CD14-positive monocyte (primary cell): ENCODE data around the gene TBX2. TPM values are rescaled to one million over a fixed set of nuclear protein-coding genes. Genes with fewer than 3 reads are reported as not detected.

Experiments
- DNase-seq, 3 donors: peaks; one replicate each; pipeline ENCODE4 v3.0.0-alpha.2; 2011 to 2022
- H2AFZ ChIP-seq: 2 replicates; pipeline ENCODE4 v1.6.0; 2012; ENCODE audit warnings: mild to moderate bottlenecking, low read depth, low read length, inconsistent platforms; ENCODE audit not compliant: insufficient read depth, poor library complexity, severe bottlenecking
- H3K27ac ChIP-seq, 2 donors: 1 replicate in 1 of 2; 2 replicates in 1 of 2; pipeline ENCODE4 v1.5.1; 2012 to 2013; ENCODE audit warnings: low read length in 2 of 2, control low read depth in 1 of 2, inconsistent platforms in 1 of 2, low read depth in 1 of 2, mild to moderate bottlenecking in 1 of 2
- H3K27me3 ChIP-seq, 2 donors: one replicate each; pipeline versions ENCODE4 v1.6.0 to v1.6.1; 2011 to 2013; ENCODE audit warnings: low read length in 2 of 2; ENCODE audit not compliant: control insufficient read depth in 2 of 2, insufficient read depth in 2 of 2
- H3K36me3 ChIP-seq, 2 donors: replicated peaks in 1 of 2; 1 replicate in 1 of 2; 2 replicates in 1 of 2; pipeline versions ENCODE4 v1.5.1 to v1.6.1; 2012 to 2013; ENCODE audit warnings: low read length in 2 of 2, control low read depth in 1 of 2, inconsistent platforms in 1 of 2, mild to moderate bottlenecking in 1 of 2; ENCODE audit not compliant: insufficient read depth in 2 of 2, control insufficient read depth in 1 of 2
- H3K4me1 ChIP-seq, 2 donors: 1 replicate in 1 of 2; 2 replicates in 1 of 2; pipeline versions ENCODE4 v1.5.1 to v1.6.1; 2012 to 2013; ENCODE audit warnings: low read length in 2 of 2, control low read depth in 1 of 2, inconsistent platforms in 1 of 2, mild to moderate bottlenecking in 1 of 2, moderate library complexity in 1 of 2; ENCODE audit not compliant: insufficient read depth in 2 of 2, control insufficient read depth in 1 of 2
- H3K4me2 ChIP-seq: replicated peaks from 2 replicates; pipeline ENCODE3; 2012; ENCODE audit warnings: low read length, moderate library complexity, mild to moderate bottlenecking; ENCODE audit not compliant: poor library complexity, severe bottlenecking; ENCODE audit errors: extremely low read depth
- H3K4me3 ChIP-seq, 3 experiments: fragments of 200-600 bp in 1 of 3; sonication (generic) in 1 of 3; replicated peaks in 1 of 3; 1 replicate in 2 of 3; 2 replicates in 1 of 3; pipeline ENCODE4 v1.5.1; 2011 to 2013; ENCODE audit warnings: low read length in 3 of 3, mild to moderate bottlenecking in 3 of 3, control low read depth in 2 of 3, low read depth in 2 of 3, inconsistent platforms in 1 of 3, moderate library complexity in 1 of 3
- H3K79me2 ChIP-seq: 2 replicates; pipeline ENCODE4 v1.6.0; 2012; ENCODE audit warnings: mild to moderate bottlenecking, control low read depth, inconsistent platforms, low read length, moderate library complexity; ENCODE audit not compliant: insufficient read depth
- H3K9ac ChIP-seq: 2 replicates; pipeline ENCODE4 v1.6.0; 2017; ENCODE audit warnings: low read length, mild to moderate bottlenecking; ENCODE audit not compliant: insufficient read depth, poor library complexity, severe bottlenecking
- H3K9me3 ChIP-seq, 2 donors: replicated peaks in 1 of 2; 1 replicate in 1 of 2; 2 replicates in 1 of 2; pipeline versions ENCODE4 v1.5.1 to v1.6.1; 2012 to 2013; ENCODE audit warnings: low read length in 2 of 2, control low read depth in 1 of 2; ENCODE audit not compliant: control insufficient read depth in 1 of 2, insufficient read depth in 1 of 2
- H4K20me1 ChIP-seq: 2 replicates; pipeline ENCODE4 v1.6.0; 2012; ENCODE audit warnings: mild to moderate bottlenecking, low read length, control low read depth, moderate library complexity; ENCODE audit not compliant: insufficient read depth
- H3K27ac Mint-ChIP-seq, 7 donors: one replicate each; pipeline ENCODE4 v1.8.0; 2020; ENCODE audit warnings: mild to moderate bottlenecking in 7 of 7, mixed read lengths in 7 of 7, moderate library complexity in 6 of 7, inconsistent platforms in 2 of 7
- H3K27me3 Mint-ChIP-seq, 3 donors: one replicate each; pipeline ENCODE4 v1.8.0; 2021 to 2022; ENCODE audit warnings: low read depth in 3 of 3, mild to moderate bottlenecking in 3 of 3, mixed read lengths in 3 of 3, moderate library complexity in 3 of 3, inconsistent platforms in 1 of 3
- H3K36me3 Mint-ChIP-seq, 2 donors: one replicate each; pipeline ENCODE4 v1.8.0; 2020; ENCODE audit warnings: mixed read lengths in 2 of 2, inconsistent platforms in 1 of 2, mild to moderate bottlenecking in 1 of 2
- H3K4me1 Mint-ChIP-seq: one replicate; pipeline ENCODE4 v1.8.0; 2020; ENCODE audit warnings: mild to moderate bottlenecking, mixed read lengths
- H3K4me3 Mint-ChIP-seq, 2 donors: one replicate each; pipeline ENCODE4 v1.8.0; 2020; ENCODE audit warnings: mild to moderate bottlenecking in 2 of 2, mixed read lengths in 2 of 2, moderate library complexity in 1 of 2
- H3K9me3 Mint-ChIP-seq, 7 donors: one replicate each; pipeline ENCODE4 v1.8.0; 2020 to 2022; ENCODE audit warnings: mixed read lengths in 7 of 7, mild to moderate bottlenecking in 6 of 7, moderate library complexity in 6 of 7, inconsistent platforms in 2 of 7
- CTCF ChIP-seq: fragments of 200-600 bp; IDR thresholded peaks from one replicate; pipeline ENCODE4 v1.8.0; 2022; ENCODE audit warnings: antibody characterized with exemption, mild to moderate bottlenecking
- WGBS: methylation state at CpG from one replicate; pipeline ENCODE4 v1.1.5; 2013; ENCODE audit warnings: missing lambda C conversion rate; ENCODE audit not compliant: insufficient coverage; 5-methylcytosine and 5-hydroxymethylcytosine counted together
- intact Hi-C, 2 donors: fragments of 100-400 bp; cut with micrococcal nuclease; formaldehyde crosslinking; loops; one replicate each; pipeline versions ENCODE4 v1.15.0 to v1.15.1; 2023
- polyA plus RNA-seq, 3 donors: library from polyadenylated mRNA; depleted of rRNA in 1 of 3; unstranded in 2 of 3; stranded (reverse) in 1 of 3; fragments of 300-500 nt in 2 of 3; fragments of >200 nt in 1 of 3; fragmentation: Illumina TruSeq in 2 of 3; gene quantifications; 1 replicate in 2 of 3; 2 replicates in 1 of 3; pipeline ENCODE4 v1.2.3, GENCODE V29; 2012 to 2021

The TBX2 gene
- polyA plus RNA-seq, 3 donors: 0.03 TPM; not detected in 2

GRCh38 chr17:61378658-61379456 lies 20.8 kb upstream of the TBX2 start:
- Histone ChIP-seq H3K27ac (no peak overlapping the region), H3K4me2 (no peak overlapping the region), H3K4me3 (no peak overlapping the region), H3K79me2 (no peaks in the 10 kb centered on the region), H3K9me3 (no peaks in the 10 kb centered on the region), H3K9ac (no peak overlapping the region), H3K27me3 (no peaks in the 10 kb centered on the region), H3K36me3 (no peaks in the 10 kb centered on the region), H4K20me1 (no peaks in the 10 kb centered on the region), H3K4me1 (peaks cover 10 to 14% of the 10 kb centered on the region in 2 donors), H2AFZ (no peak overlapping the region)
- 100% methylated on average over 1 of the region's 8 CpGs for WGBS
- peaks cover 0 to 8% of the 10 kb centered on the region in 2 donors for H3K36me3 Mint-ChIP-seq
- no peak overlapping the region for H3K27ac Mint-ChIP-seq
- peaks cover 18% of the 10 kb centered on the region for H3K4me1 Mint-ChIP-seq
- TF ChIP-seq CTCF: no peak
- no peak for DNase-seq
- no peaks in the 10 kb centered on the region for H3K9me3 Mint-ChIP-seq
- H3K27me3 Mint-ChIP-seq: peaks cover 0 to 1% (median 0%) of the 10 kb centered on the region in 3 donors
- H3K4me3 Mint-ChIP-seq: no peak overlapping the region
- intact Hi-C loops: no loop called here

- H3K4me2 ChIP-seq: no peak overlapping the region
- H3K4me3 Mint-ChIP-seq: no peak overlapping the region
- no peak overlapping the region for H3K27ac Mint-ChIP-seq
- TF ChIP-seq CTCF: no peak
- H3K4me1 Mint-ChIP-seq: peaks cover 10% of the 10 kb centered on the region
- H3K27me3 Mint-ChIP-seq: peaks cover 0 to 1% (median 1%) of the 10 kb centered on the region in 3 donors
- H3K9me3 ChIP-seq: no peaks in the 10 kb centered on the region
- no peaks in the 10 kb centered on the region for H3K79me2 ChIP-seq
- 97% methylated on average over 6 of the region's 21 CpGs for WGBS
- no peaks in the 10 kb centered on the region for H4K20me1 ChIP-seq
- H3K9me3 Mint-ChIP-seq: no peaks in the 10 kb centered on the region
- intact Hi-C loops: no loop called here
- H3K4me1 ChIP-seq: peaks cover 3 to 6% of the 10 kb centered on the region in 2 donors
- H3K27ac ChIP-seq: no peak overlapping the region
- no peak overlapping the region for H3K9ac ChIP-seq
- H3K4me3 ChIP-seq: no peak overlapping the region
- DNase-seq: no peak
- H3K36me3 ChIP-seq: no peaks in the 10 kb centered on the region
- H3K27me3 ChIP-seq: no peaks in the 10 kb centered on the region
- no peak overlapping the region for H2AFZ ChIP-seq
- peaks cover 0 to 8% of the 10 kb centered on the region in 2 donors for H3K36me3 Mint-ChIP-seq
Observed at GRCh38 chr17:61379457-61380216, 20.0 kb upstream of the TBX2 start.
